H1 (cell line): ENCODE measurements around the gene RBBP8.

ENCODE experiments used
- CEBPB ChIP-seq: IDR thresholded peaks from 2 replicates; pipeline ENCODE4 v1.6.1; 2012; ENCODE audit warnings: low read depth, low read length
- EP300 ChIP-seq, 2 experiments: IDR thresholded peaks; 1 replicate in 1 of 2; 2 replicates in 1 of 2; pipeline ENCODE4 v1.6.1; 2011 to 2012; ENCODE audit warnings: low read depth in 2 of 2, low read length in 2 of 2, mild to moderate bottlenecking in 2 of 2, borderline replicate concordance in 1 of 2, inconsistent platforms in 1 of 2, moderate library complexity in 1 of 2
- JUND ChIP-seq: IDR thresholded peaks from 2 replicates; pipeline ENCODE4 v1.6.1; 2011; ENCODE audit warnings: mild to moderate bottlenecking, improper control_type of control experiment, low read length
- PHF8 ChIP-seq: fragments of 200-600 bp; sonication (generic); conservative IDR thresholded peaks from 2 replicates; pipeline ENCODE4 v1.7.1; 2012; ENCODE audit warnings: low read depth, mild to moderate bottlenecking, inconsistent platforms, low read length, moderate library complexity
- POLR2A ChIP-seq, 2 experiments: IDR thresholded peaks; 1 replicate in 1 of 2; 2 replicates in 1 of 2; pipeline ENCODE4 v1.6.1; 2011; ENCODE audit warnings: low read depth in 2 of 2, low read length in 2 of 2, mild to moderate bottlenecking in 2 of 2; ENCODE audit errors: control extremely low read depth in 1 of 2
- RFX5 ChIP-seq: IDR thresholded peaks from 2 replicates; pipeline ENCODE4 v1.6.1; 2011; ENCODE audit warnings: low read depth, low read length, improper control_type of control experiment, borderline replicate concordance
- SIN3A ChIP-seq, 2 experiments: IDR thresholded peaks in 1 of 2; conservative IDR thresholded peaks in 1 of 2; 2 replicates each; pipeline ENCODE4 v1.6.1; 2011 to 2012; ENCODE audit warnings: low read length in 2 of 2, improper control_type of control experiment in 1 of 2, low read depth in 1 of 2, mild to moderate bottlenecking in 1 of 2
- SP2 ChIP-seq: IDR thresholded peaks from 2 replicates; pipeline ENCODE4 v1.6.1; 2012; ENCODE audit warnings: mild to moderate bottlenecking, low read length, inconsistent platforms
- TF ChIP-seq, protein P1 (sequence below), 3 experiments: IDR thresholded peaks; 1 replicate in 2 of 3; 2 replicates in 1 of 3; pipeline versions ENCODE4 v1.5.1 to v1.6.1; 2011; ENCODE audit warnings: low read length in 3 of 3, mild to moderate bottlenecking in 3 of 3, inconsistent platforms in 2 of 3, low read depth in 1 of 3, moderate library complexity in 1 of 3; ENCODE audit not compliant: insufficient read depth in 1 of 3; ENCODE audit errors: control extremely low read depth in 1 of 3
- TF ChIP-seq, protein P2 (sequence below): IDR thresholded peaks from 2 replicates; pipeline ENCODE4 v1.6.1; 2011; ENCODE audit warnings: low read length, improper control_type of control experiment
- TF ChIP-seq, protein P3 (sequence below): IDR thresholded peaks from 2 replicates; pipeline ENCODE4 v1.6.1; 2012; ENCODE audit warnings: low read length, inconsistent platforms

DNA sequence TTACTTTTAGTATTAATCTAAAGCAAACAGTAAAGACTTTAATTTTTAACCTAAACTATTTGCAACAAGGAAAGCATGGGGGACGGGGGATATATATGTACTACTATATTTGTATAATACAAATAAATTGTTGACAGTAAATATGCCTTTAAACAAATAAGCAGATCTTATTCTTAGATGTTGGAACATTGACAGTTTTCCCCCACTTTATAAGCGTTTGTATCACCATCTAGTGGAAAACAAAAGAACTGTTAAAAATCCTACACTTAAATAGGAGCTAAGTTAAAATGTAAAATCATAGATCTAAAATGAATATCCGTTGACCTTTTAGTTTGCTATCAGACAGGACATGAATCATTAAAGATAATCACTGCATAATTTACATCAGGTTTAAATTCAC is 50.0 kb downstream of the RBBP8 start:
- TF ChIP-seq, protein P1, sequence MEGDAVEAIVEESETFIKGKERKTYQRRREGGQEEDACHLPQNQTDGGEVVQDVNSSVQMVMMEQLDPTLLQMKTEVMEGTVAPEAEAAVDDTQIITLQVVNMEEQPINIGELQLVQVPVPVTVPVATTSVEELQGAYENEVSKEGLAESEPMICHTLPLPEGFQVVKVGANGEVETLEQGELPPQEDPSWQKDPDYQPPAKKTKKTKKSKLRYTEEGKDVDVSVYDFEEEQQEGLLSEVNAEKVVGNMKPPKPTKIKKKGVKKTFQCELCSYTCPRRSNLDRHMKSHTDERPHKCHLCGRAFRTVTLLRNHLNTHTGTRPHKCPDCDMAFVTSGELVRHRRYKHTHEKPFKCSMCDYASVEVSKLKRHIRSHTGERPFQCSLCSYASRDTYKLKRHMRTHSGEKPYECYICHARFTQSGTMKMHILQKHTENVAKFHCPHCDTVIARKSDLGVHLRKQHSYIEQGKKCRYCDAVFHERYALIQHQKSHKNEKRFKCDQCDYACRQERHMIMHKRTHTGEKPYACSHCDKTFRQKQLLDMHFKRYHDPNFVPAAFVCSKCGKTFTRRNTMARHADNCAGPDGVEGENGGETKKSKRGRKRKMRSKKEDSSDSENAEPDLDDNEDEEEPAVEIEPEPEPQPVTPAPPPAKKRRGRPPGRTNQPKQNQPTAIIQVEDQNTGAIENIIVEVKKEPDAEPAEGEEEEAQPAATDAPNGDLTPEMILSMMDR (IDR thresholded peaks at IDR 0.05; ENCODE audit: control extremely low read depth in 1 of 3, insufficient read depth in 1 of 3, low read depth in 1 of 3, low read length in 3 of 3): peak in 2 of 3 experiments; percentile 20 to 23; a peak in 2 of 4 replicates
- TF ChIP-seq, protein P2, sequence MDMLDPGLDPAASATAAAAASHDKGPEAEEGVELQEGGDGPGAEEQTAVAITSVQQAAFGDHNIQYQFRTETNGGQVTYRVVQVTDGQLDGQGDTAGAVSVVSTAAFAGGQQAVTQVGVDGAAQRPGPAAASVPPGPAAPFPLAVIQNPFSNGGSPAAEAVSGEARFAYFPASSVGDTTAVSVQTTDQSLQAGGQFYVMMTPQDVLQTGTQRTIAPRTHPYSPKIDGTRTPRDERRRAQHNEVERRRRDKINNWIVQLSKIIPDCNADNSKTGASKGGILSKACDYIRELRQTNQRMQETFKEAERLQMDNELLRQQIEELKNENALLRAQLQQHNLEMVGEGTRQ: no peak
- TF ChIP-seq EP300 (IDR thresholded peaks at IDR 0.05; ENCODE audit: borderline replicate concordance in 1 of 2, low read depth in 2 of 2, low read length in 2 of 2) (no peak), POLR2A (IDR thresholded peaks at IDR 0.05; ENCODE audit: control extremely low read depth in 1 of 2, low read depth in 2 of 2, low read length in 2 of 2) (no peak), CEBPB (no peak), JUND (no peak), SP2 (no peak), PHF8 (no peak), SIN3A (conservative IDR thresholded peaks at IDR 0.05 in 1 of 2, IDR thresholded peaks at IDR 0.05 in 1 of 2; ENCODE audit: low read depth in 1 of 2, low read length in 2 of 2) (no peak), RFX5 (no peak)
- TF ChIP-seq, protein P3, sequence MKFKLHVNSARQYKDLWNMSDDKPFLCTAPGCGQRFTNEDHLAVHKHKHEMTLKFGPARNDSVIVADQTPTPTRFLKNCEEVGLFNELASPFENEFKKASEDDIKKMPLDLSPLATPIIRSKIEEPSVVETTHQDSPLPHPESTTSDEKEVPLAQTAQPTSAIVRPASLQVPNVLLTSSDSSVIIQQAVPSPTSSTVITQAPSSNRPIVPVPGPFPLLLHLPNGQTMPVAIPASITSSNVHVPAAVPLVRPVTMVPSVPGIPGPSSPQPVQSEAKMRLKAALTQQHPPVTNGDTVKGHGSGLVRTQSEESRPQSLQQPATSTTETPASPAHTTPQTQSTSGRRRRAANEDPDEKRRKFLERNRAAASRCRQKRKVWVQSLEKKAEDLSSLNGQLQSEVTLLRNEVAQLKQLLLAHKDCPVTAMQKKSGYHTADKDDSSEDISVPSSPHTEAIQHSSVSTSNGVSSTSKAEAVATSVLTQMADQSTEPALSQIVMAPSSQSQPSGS: no peak
